HepG2 (cell line): ENCODE results near the gene TMEM97. TPM values are rescaled to one million over a fixed set of nuclear protein-coding genes. Genes with fewer than 3 reads are reported as not detected.

Source experiments
- ATAC-seq: fragments of 200-7000 bp; cut with Tn5 transposase; 3 replicates; pipeline ENCODE4 v1.9.1; 2020; ENCODE audit warnings: mild to moderate bottlenecking, moderate library complexity
- BruUV-seq: library from RNA; stranded (reverse); fragments of 400-500 nt; replicated peaks from 2 replicates; lab custom pipeline; 2021; lab: Mats Ljungman, UMichigan
- CTCF ChIA-PET: fragments of 300-600 bp; formaldehyde crosslinking; extraction: SDS; loops from one replicate; lab custom pipeline; 2021; ENCODE audit warnings: low total read pairs, inconsistent platforms, low intra/inter-chr PET ratio; lab: Yijun Ruan, JAX
- POLR2A ChIA-PET: fragments of 350-600 bp; sonication (Branson Sonifier 250); formaldehyde crosslinking; loops from one replicate; lab custom pipeline; 2020; ENCODE audit warnings: antibody characterized with exemption, inconsistent platforms; lab: Yijun Ruan, JAX
- DNase-seq: peaks from one replicate; pipeline ENCODE4 v3.0.0-alpha.2; 2015; ENCODE audit warnings: low spot score
- FAIRE-seq: peaks from 3 replicates; lab custom pipeline; 2011; peaks lifted over from hg19 to GRCh38; lab: Jason Lieb, UNC
- H2AFZ ChIP-seq: one replicate; pipeline ENCODE4 v1.6.1; 2011; ENCODE audit warnings: low read length, inconsistent platforms
- H3K27ac ChIP-seq: fragments of 300-600 bp; 3 replicates; pipeline ENCODE4 v1.8.0; 2011; ENCODE audit warnings: mixed run types, mild to moderate bottlenecking, mixed read lengths, low read length, inconsistent platforms; ENCODE audit not compliant: insufficient read depth; ENCODE audit errors: extremely low read length
- H3K27me3 ChIP-seq, 2 experiments: fragments of 200-600 bp in 1 of 2; 2 replicates in 1 of 2; 3 replicates in 1 of 2; pipeline versions ENCODE4 v1.6.0 to v1.8.0; 2011; ENCODE audit warnings: low read length in 2 of 2, mild to moderate bottlenecking in 2 of 2, moderate library complexity in 2 of 2, inconsistent platforms in 1 of 2; ENCODE audit not compliant: insufficient read depth in 2 of 2, control insufficient read depth in 1 of 2
- H3K36me3 ChIP-seq, 2 experiments: fragments of 200-600 bp in 1 of 2; replicated peaks in 1 of 2; 2 replicates in 1 of 2; 3 replicates in 1 of 2; pipeline versions ENCODE4 v1.5.1 to v1.8.0; 2011; ENCODE audit warnings: low read length in 2 of 2, inconsistent platforms in 1 of 2; ENCODE audit not compliant: insufficient read depth in 2 of 2, control insufficient read depth in 1 of 2
- H3K4me1 ChIP-seq: 2 replicates; pipeline ENCODE4 v1.5.1; 2012; ENCODE audit warnings: low read length, inconsistent platforms; ENCODE audit not compliant: insufficient read depth
- H3K4me2 ChIP-seq: 2 replicates; pipeline ENCODE4 v1.6.0; 2011; ENCODE audit warnings: low read depth, low read length, inconsistent platforms
- H3K4me3 ChIP-seq, 3 experiments: fragments of 200-600 bp in 1 of 3; sonication (generic), shearing (Covaris generic) in 1 of 3; replicated peaks in 1 of 3; 2 replicates each; pipeline ENCODE4 v1.5.1; 2011 to 2016; ENCODE audit warnings: low read length in 3 of 3, inconsistent platforms in 2 of 3, low read depth in 2 of 3, mild to moderate bottlenecking in 2 of 3, control low read depth in 1 of 3, mixed read lengths in 1 of 3; ENCODE audit not compliant: insufficient read depth in 1 of 3
- H3K79me2 ChIP-seq: one replicate; pipeline ENCODE4 v1.6.1; 2011; ENCODE audit warnings: low read length, inconsistent platforms; ENCODE audit not compliant: insufficient read depth
- H3K9ac ChIP-seq: 2 replicates; pipeline ENCODE4 v1.6.0; 2011; ENCODE audit warnings: mild to moderate bottlenecking, low read depth, low read length, inconsistent platforms; ENCODE audit not compliant: insufficient read depth
- H3K9me3 ChIP-seq: 2 replicates; pipeline ENCODE4 v1.5.1; 2012; ENCODE audit warnings: mild to moderate bottlenecking, low read length
- H4K20me1 ChIP-seq: 2 replicates; pipeline ENCODE4 v1.6.0; 2011; ENCODE audit warnings: inconsistent platforms, mild to moderate bottlenecking, low read length, moderate library complexity; ENCODE audit not compliant: insufficient read depth
- ASH2L ChIP-seq: fragments of 300-600, 200-600 bp; sonication (generic); IDR thresholded peaks from 2 replicates; pipeline ENCODE4 v1.7.0; 2017; ENCODE audit warnings: low read depth, mild to moderate bottlenecking, moderate library complexity, mixed read lengths, low read length; ENCODE audit not compliant: insufficient read length
- E2F5 ChIP-seq: sonication (generic); formaldehyde crosslinking; conservative IDR thresholded peaks from 2 replicates; pipeline ENCODE4 v1.4.0; 2020; ENCODE audit warnings: missing genetic modification reagents
- PAF1 ChIP-seq: IDR thresholded peaks from 2 replicates; pipeline ENCODE4 v1.6.1; 2016; ENCODE audit warnings: missing genetic modification reagents, missing compliant biosample characterization
- SMC3 ChIP-seq: IDR thresholded peaks from 2 replicates; pipeline ENCODE4 v1.6.1; 2011; ENCODE audit warnings: low read length, improper control_type of control experiment
- YY1 ChIP-seq: IDR thresholded peaks from 2 replicates; pipeline ENCODE4 v1.6.1; 2011; ENCODE audit warnings: low read length, low read depth, moderate library complexity, mild to moderate bottlenecking; ENCODE audit not compliant: insufficient read depth, insufficient replicate concordance
- ZBTB8A ChIP-seq: sonication (generic); formaldehyde crosslinking; IDR thresholded peaks from 2 replicates; pipeline ENCODE4 v1.4.0; 2020; ENCODE audit warnings: mild to moderate bottlenecking, low read depth, missing genetic modification reagents, borderline replicate concordance
- WGBS: methylation state at CpG from one replicate; pipeline ENCODE4 v1.1.6; 2017; ENCODE audit warnings: low lambda C conversion rate; 5-methylcytosine and 5-hydroxymethylcytosine counted together
- in situ Hi-C: cut with HindIII; loops from 2 replicates; pipeline ENCODE4 v1.10.0; 2017; ENCODE audit warnings: low pct_unique_long_range_greater_than_20kb; ENCODE audit not compliant: extremely low pct_ligation_motif_present
- intact Hi-C: fragments of 100-400 bp; cut with micrococcal nuclease; formaldehyde crosslinking; loops from one replicate; pipeline ENCODE4 v1.10.0; 2022; ENCODE audit not compliant: unreplicated experiment
- polyA plus RNA-seq, 8 experiments: library from polyadenylated mRNA; depleted of rRNA in 3 of 8; stranded (reverse) in 7 of 8; unstranded in 1 of 8; fragments of >200 nt; fragmentation: Illumina TruSeq in 4 of 8; extraction: Trizol in 4 of 8; gene quantifications; 2 replicates each; pipeline versions ENCODE4 v1.2.1 to v1.2.3, GENCODE V29; 2011 to 2016; ENCODE audit warnings: low read depth in 4 of 8, missing spikeins in 1 of 8, mixed read lengths in 1 of 8; ENCODE audit not compliant: insufficient read depth in 1 of 8
- total RNA-seq, 5 experiments: library from RNA; depleted of rRNA; stranded (reverse); fragments of >200 nt; fragmentation: Illumina TruSeq; extraction: Trizol; gene quantifications; 2 replicates each; pipeline ENCODE4 v1.2.3, GENCODE V29; 2016; ENCODE audit warnings: low read depth in 1 of 5

Gene TMEM97
- total and polyA plus RNA-seq, 2 of the 13 experiments (the other 11 are each of a cell fraction or from before 2014, with no cell fraction given), result 69.6 to 137 TPM

GRCh38 chr17:28347261-28347891 lies 28.4 kb downstream of the TMEM97 start (continued):
- no peak for TF ChIP-seq YY1
- TF ChIP-seq ASH2L, result no peak
- no peak for TF ChIP-seq ZBTB8A (CRISPR knock-in tag)

GRCh38 chr17:28348979-28349378 lies 30.0 kb downstream of the TMEM97 start:
- Histone ChIP-seq H2AFZ (no peak overlapping the region), H4K20me1 (no peaks in the 10 kb centered on the region), H3K9me3 (no peaks in the 10 kb centered on the region), H3K27me3 (no peaks in the 10 kb centered on the region), H3K27ac (no peak overlapping the region), H3K36me3 (peaks cover 25 to 74% of the 10 kb centered on the region in 2 experiments), H3K4me3 (no peak overlapping the region), H3K4me1 (peaks cover 26% of the 10 kb centered on the region), H3K9ac (no peak overlapping the region), H3K4me2 (no peak overlapping the region), H3K79me2 (no peaks in the 10 kb centered on the region)
- POLR2A ChIA-PET, result interaction anchor here (1.1 to 5.3 kb wide), 3 partner anchors 8 to 23 kb away, joined by 3 to 49 read pairs (median 30); partner anchors contain the start of genes POLDIP2, SARM1 and VTN
- in situ Hi-C loops, result no loop called here
- CTCF ChIA-PET, result no interaction called here
- FAIRE-seq, result no peak
- ATAC-seq, result no peak
- intact Hi-C loops, result loop anchor here (5.0 kb wide), 1 partner anchor 117 kb away; no protein-coding TSS in a partner anchor
- WGBS, result no CpG with 5 or more reads among the region's 3 CpGs
- TF ChIP-seq E2F5 (CRISPR knock-in tag) (no peak), PAF1 (CRISPR knock-in tag) (0 out of 2 replicates have a peak, but pooled peaks have one; percentile 43), SMC3 (no peak)
- BruUV-seq, result no TSS peak
- DNase-seq, result no peak
